ENCODE data around the gene METRNL.

METRNL gene

GRCh38 chr17:83073389-83074063, 5.9 kb upstream of the METRNL start:
- Histone ChIP-seq H3K9me3 (ENCODE audit: insufficient read depth, low read length) (no peaks in the 10 kb centered on the region), H2AFZ (ENCODE audit: low read depth, low read length, severe bottlenecking) (no peak overlapping the region), H3K27me3 (ENCODE audit: low read length) (no peaks in the 10 kb centered on the region), H3K79me2 (ENCODE audit: insufficient read depth, low read length) (no peaks in the 10 kb centered on the region), H3F3A (ENCODE audit: insufficient read depth) (no peaks in the 10 kb centered on the region), H3K4me3 (ENCODE audit: insufficient read depth, low read length, poor library complexity, severe bottlenecking) (no peak overlapping the region), H3K4me2 (ENCODE audit: low read depth, low read length, poor library complexity, severe bottlenecking) (no peak overlapping the region), H3K9ac (ENCODE audit: low read length) (no peak overlapping the region), H4K20me1 (ENCODE audit: low read depth, low read length) (no peaks in the 10 kb centered on the region), H3K9me2 (replicated peaks; ENCODE audit: insufficient read depth, low read length) (no peaks in the 10 kb centered on the region), H3K36me3 (ENCODE audit: low read length) (no peaks in the 10 kb centered on the region), H3K27ac (ENCODE audit: low read depth, low read length) (no peak overlapping the region)
- no peak for TF ChIP-seq EZH2phosphoT487 (conservative IDR thresholded peaks at IDR 0.05; ENCODE audit: low read length)
- TF ChIP-seq, protein P1, sequence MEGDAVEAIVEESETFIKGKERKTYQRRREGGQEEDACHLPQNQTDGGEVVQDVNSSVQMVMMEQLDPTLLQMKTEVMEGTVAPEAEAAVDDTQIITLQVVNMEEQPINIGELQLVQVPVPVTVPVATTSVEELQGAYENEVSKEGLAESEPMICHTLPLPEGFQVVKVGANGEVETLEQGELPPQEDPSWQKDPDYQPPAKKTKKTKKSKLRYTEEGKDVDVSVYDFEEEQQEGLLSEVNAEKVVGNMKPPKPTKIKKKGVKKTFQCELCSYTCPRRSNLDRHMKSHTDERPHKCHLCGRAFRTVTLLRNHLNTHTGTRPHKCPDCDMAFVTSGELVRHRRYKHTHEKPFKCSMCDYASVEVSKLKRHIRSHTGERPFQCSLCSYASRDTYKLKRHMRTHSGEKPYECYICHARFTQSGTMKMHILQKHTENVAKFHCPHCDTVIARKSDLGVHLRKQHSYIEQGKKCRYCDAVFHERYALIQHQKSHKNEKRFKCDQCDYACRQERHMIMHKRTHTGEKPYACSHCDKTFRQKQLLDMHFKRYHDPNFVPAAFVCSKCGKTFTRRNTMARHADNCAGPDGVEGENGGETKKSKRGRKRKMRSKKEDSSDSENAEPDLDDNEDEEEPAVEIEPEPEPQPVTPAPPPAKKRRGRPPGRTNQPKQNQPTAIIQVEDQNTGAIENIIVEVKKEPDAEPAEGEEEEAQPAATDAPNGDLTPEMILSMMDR (IDR thresholded peaks at IDR 0.05; ENCODE audit: insufficient read depth, low read length, poor library complexity, severe bottlenecking): no peak

- Histone ChIP-seq H3K4me3 (ENCODE audit: insufficient read depth, low read length, poor library complexity, severe bottlenecking) (no peak overlapping the region), H3K27me3 (ENCODE audit: low read length) (no peaks in the 10 kb centered on the region), H3K9me2 (replicated peaks; ENCODE audit: insufficient read depth, low read length) (no peaks in the 10 kb centered on the region), H3K4me2 (ENCODE audit: low read depth, low read length, poor library complexity, severe bottlenecking) (no peak overlapping the region), H3F3A (ENCODE audit: insufficient read depth) (no peaks in the 10 kb centered on the region), H3K27ac (ENCODE audit: low read depth, low read length) (no peak overlapping the region), H3K9me3 (ENCODE audit: insufficient read depth, low read length) (no peaks in the 10 kb centered on the region), H2AFZ (ENCODE audit: low read depth, low read length, severe bottlenecking) (no peak overlapping the region), H3K79me2 (ENCODE audit: insufficient read depth, low read length) (no peaks in the 10 kb centered on the region), H4K20me1 (ENCODE audit: low read depth, low read length) (no peaks in the 10 kb centered on the region), H3K9ac (ENCODE audit: low read length) (no peak overlapping the region), H3K36me3 (ENCODE audit: low read length) (no peaks in the 10 kb centered on the region)
- TF ChIP-seq, protein P1 (IDR thresholded peaks at IDR 0.05; ENCODE audit: insufficient read depth, low read length, poor library complexity, severe bottlenecking): no peak
- no peak for TF ChIP-seq EZH2phosphoT487 (conservative IDR thresholded peaks at IDR 0.05; ENCODE audit: low read length)
Observed at GRCh38 chr17:83074486-83075223, 4.8 kb upstream of the METRNL start.

GRCh38 chr17:83075270-83075880, 4.0 kb upstream of the METRNL start:
- H3K9ac ChIP-seq (ENCODE audit: low read length): no peak overlapping the region

More at GRCh38 chr17:83075270-83075880, 4.0 kb upstream of the METRNL start:
- H3K9me2 ChIP-seq (replicated peaks; ENCODE audit: insufficient read depth, low read length): no peaks in the 10 kb centered on the region
- no peaks in the 10 kb centered on the region for H3K79me2 ChIP-seq (ENCODE audit: insufficient read depth, low read length)
- TF ChIP-seq, protein P1 (IDR thresholded peaks at IDR 0.05; ENCODE audit: insufficient read depth, low read length, poor library complexity, severe bottlenecking): no peak
- no peak for TF ChIP-seq EZH2phosphoT487 (conservative IDR thresholded peaks at IDR 0.05; ENCODE audit: low read length)
- no peaks in the 10 kb centered on the region for H3K9me3 ChIP-seq (ENCODE audit: insufficient read depth, low read length)
- H4K20me1 ChIP-seq (ENCODE audit: low read depth, low read length): no peaks in the 10 kb centered on the region
- no peaks in the 10 kb centered on the region for H3K27me3 ChIP-seq (ENCODE audit: low read length)
- H3K27ac ChIP-seq (ENCODE audit: low read depth, low read length): no peak overlapping the region
- no peak overlapping the region for H3K4me2 ChIP-seq (ENCODE audit: low read depth, low read length, poor library complexity, severe bottlenecking)
- H3F3A ChIP-seq (ENCODE audit: insufficient read depth): no peaks in the 10 kb centered on the region
- H3K36me3 ChIP-seq (ENCODE audit: low read length): no peaks in the 10 kb centered on the region
- no peak overlapping the region for H3K4me3 ChIP-seq (ENCODE audit: insufficient read depth, low read length, poor library complexity, severe bottlenecking)
- H2AFZ ChIP-seq (ENCODE audit: low read depth, low read length, severe bottlenecking): no peak overlapping the region

Measured in SU-DHL-6 (cell line).